IMR-90 (cell line): ENCODE measurements around the gene ERMAP. TPM values are rescaled to one million over a fixed set of nuclear protein-coding genes. Genes with fewer than 3 reads are reported as not detected.

Experiments used
- ATAC-seq: fragments of 200-7000 bp; cut with Tn5 transposase; 2 replicates; pipeline ENCODE4 v1.9.1; 2020; ENCODE audit warnings: low read depth, mild to moderate bottlenecking, moderate library complexity
- BruUV-seq: library from RNA; stranded (reverse); fragments of 400-500 nt; replicated peaks from 2 replicates; lab custom pipeline; 2021; lab: Mats Ljungman, UMichigan
- CTCF ChIA-PET: fragments of 300-600 bp; formaldehyde crosslinking; extraction: SDS; loops from one replicate; lab custom pipeline; 2021; ENCODE audit warnings: antibody characterized with exemption; lab: Yijun Ruan, JAX
- POLR2A ChIA-PET: fragments of 300-600 bp; sonication (Branson Sonifier 250); formaldehyde crosslinking; loops from one replicate; lab custom pipeline; 2022; ENCODE audit warnings: antibody characterized with exemption; ENCODE audit not compliant: unreplicated experiment; lab: Charles Lee
- DNase-seq: peaks from one replicate; pipeline ENCODE4 v3.0.0; 2013
- H2AFZ ChIP-seq: replicated peaks from 2 replicates; pipeline ENCODE3; 2013; ENCODE audit warnings: low read length, mild to moderate bottlenecking; ENCODE audit not compliant: poor library complexity
- H2AK5ac ChIP-seq: 2 replicates; pipeline ENCODE4 v1.6.1; 2013; ENCODE audit warnings: low read depth, low read length, inconsistent platforms
- H2AK9ac ChIP-seq: replicated peaks from 2 replicates; pipeline ENCODE3; 2013; ENCODE audit warnings: mild to moderate bottlenecking, low read depth, low read length, moderate library complexity; ENCODE audit not compliant: poor library complexity
- H2BK120ac ChIP-seq: 2 replicates; pipeline ENCODE4 v1.6.1; 2013; ENCODE audit warnings: low read depth, low read length, inconsistent platforms
- H2BK15ac ChIP-seq: 3 replicates; pipeline ENCODE4 v1.6.1; 2013; ENCODE audit warnings: low read depth, low read length, inconsistent platforms
- H2BK20ac ChIP-seq: 2 replicates; pipeline ENCODE4 v1.6.1; 2013; ENCODE audit warnings: low read depth, mild to moderate bottlenecking, inconsistent platforms, low read length, moderate library complexity
- H2BK5ac ChIP-seq: 2 replicates; pipeline ENCODE4 v1.6.1; 2013; ENCODE audit warnings: mild to moderate bottlenecking, low read depth, low read length, inconsistent platforms; ENCODE audit not compliant: poor library complexity, severe bottlenecking
- H3K14ac ChIP-seq: replicated peaks from 2 replicates; pipeline ENCODE4 v1.6.1; 2013; ENCODE audit warnings: low read depth, low read length, inconsistent platforms
- H3K18ac ChIP-seq: 2 replicates; pipeline ENCODE4 v1.6.1; 2013; ENCODE audit warnings: low read depth, low read length, control low read depth
- H3K23ac ChIP-seq: 2 replicates; pipeline ENCODE4 v1.6.1; 2013; ENCODE audit warnings: low read depth, low read length, inconsistent platforms
- H3K27ac ChIP-seq: 2 replicates; pipeline ENCODE4 v1.5.1; 2013; ENCODE audit warnings: mild to moderate bottlenecking, control low read depth, low read length; ENCODE audit not compliant: insufficient read depth
- H3K27me3 ChIP-seq: 2 replicates; pipeline ENCODE4 v1.6.1; 2013; ENCODE audit warnings: low read length; ENCODE audit not compliant: control insufficient read depth, insufficient read depth
- H3K36me3 ChIP-seq: 2 replicates; pipeline ENCODE4 v1.6.1; 2013; ENCODE audit warnings: low read length, mixed read lengths; ENCODE audit not compliant: control insufficient read depth, insufficient read depth
- H3K4ac ChIP-seq: 2 replicates; pipeline ENCODE4 v1.6.1; 2013; ENCODE audit warnings: low read depth, low read length, inconsistent platforms
- H3K4me1 ChIP-seq: 2 replicates; pipeline ENCODE4 v1.6.1; 2013; ENCODE audit warnings: low read length, mixed read lengths; ENCODE audit not compliant: control insufficient read depth, insufficient read depth
- H3K4me2 ChIP-seq: 2 replicates; pipeline ENCODE4 v1.6.1; 2013; ENCODE audit warnings: low read depth, mild to moderate bottlenecking, control low read depth, low read length, moderate library complexity
- H3K4me3 ChIP-seq: 2 replicates; pipeline ENCODE4 v1.5.1; 2013; ENCODE audit warnings: low read depth, mild to moderate bottlenecking, control low read depth, low read length, moderate library complexity; ENCODE audit not compliant: insufficient read depth
- H3K56ac ChIP-seq: 2 replicates; pipeline ENCODE4 v1.6.1; 2013; ENCODE audit warnings: low read length, inconsistent platforms; ENCODE audit not compliant: insufficient read depth; ENCODE audit errors: extremely low read depth
- H3K79me1 ChIP-seq, 2 experiments: 2 replicates each; pipeline ENCODE4 v1.6.1; 2013; ENCODE audit warnings: low read length in 2 of 2, inconsistent platforms in 1 of 2, low read depth in 1 of 2
- H3K9ac ChIP-seq: 2 replicates; pipeline ENCODE4 v1.6.1; 2013; ENCODE audit warnings: low read depth, low read length, control low read depth
- H3K9me1 ChIP-seq: 2 replicates; pipeline ENCODE4 v1.6.1; 2013; ENCODE audit warnings: low read length, inconsistent platforms; ENCODE audit not compliant: insufficient read depth
- H3K9me3 ChIP-seq: 2 replicates; pipeline ENCODE4 v1.6.1; 2013; ENCODE audit warnings: low read length; ENCODE audit not compliant: control insufficient read depth, insufficient read depth
- H4K20me1 ChIP-seq: 2 replicates; pipeline ENCODE4 v1.6.1; 2013; ENCODE audit warnings: low read length, inconsistent platforms; ENCODE audit not compliant: insufficient read depth
- H4K5ac ChIP-seq: 2 replicates; pipeline ENCODE4 v1.6.1; 2013; ENCODE audit warnings: mild to moderate bottlenecking, low read depth, low read length, control low read depth
- H4K8ac ChIP-seq, 2 experiments: 2 replicates each; pipeline ENCODE4 v1.6.1; 2013; ENCODE audit warnings: low read depth in 2 of 2, low read length in 2 of 2, control low read depth in 1 of 2, inconsistent platforms in 1 of 2
- H4K91ac ChIP-seq: 2 replicates; pipeline ENCODE4 v1.6.1; 2013; ENCODE audit warnings: low read depth, low read length, inconsistent platforms; ENCODE audit not compliant: insufficient read depth
- BHLHE40 ChIP-seq: fragments of 150-350 bp; IDR thresholded peaks from 2 replicates; pipeline ENCODE4 v1.6.1; 2016; ENCODE audit warnings: mild to moderate bottlenecking, low read depth, low read length
- CEBPB ChIP-seq: IDR thresholded peaks from 2 replicates; pipeline ENCODE4 v1.6.1; 2012; ENCODE audit warnings: low read depth, low read length, improper control_type of control experiment
- CHD1 ChIP-seq: IDR thresholded peaks from 2 replicates; pipeline ENCODE4 v1.6.1; 2012; ENCODE audit warnings: low read depth, low read length, improper control_type of control experiment
- FOS ChIP-seq: fragments of 150-350 bp; IDR thresholded peaks from 2 replicates; pipeline ENCODE4 v1.6.1; 2016; ENCODE audit warnings: low read depth, low read length
- MAFK ChIP-seq: IDR thresholded peaks from 2 replicates; pipeline ENCODE4 v1.6.1; 2012; ENCODE audit warnings: low read depth, low read length, improper control_type of control experiment
- MAZ ChIP-seq: IDR thresholded peaks from 2 replicates; pipeline ENCODE4 v1.6.1; 2012; ENCODE audit warnings: low read depth, mild to moderate bottlenecking, low read length, improper control_type of control experiment, moderate library complexity, borderline replicate concordance
- MXI1 ChIP-seq: IDR thresholded peaks from 2 replicates; pipeline ENCODE4 v1.6.1; 2012; ENCODE audit warnings: low read depth, mild to moderate bottlenecking, low read length, moderate library complexity, borderline replicate concordance
- NFE2L2 ChIP-seq: fragments of 150-350 bp; IDR thresholded peaks from 2 replicates; pipeline ENCODE4 v1.6.1; 2016; ENCODE audit warnings: low read depth, mild to moderate bottlenecking, low read length
- POLR2A ChIP-seq: IDR thresholded peaks from 2 replicates; pipeline ENCODE4 v1.6.1; 2012; ENCODE audit warnings: mild to moderate bottlenecking, low read depth, low read length
- RAD21 ChIP-seq: IDR thresholded peaks from 2 replicates; pipeline ENCODE4 v1.6.1; 2012; ENCODE audit warnings: low read length, improper control_type of control experiment
- RCOR1 ChIP-seq: IDR thresholded peaks from 2 replicates; pipeline ENCODE4 v1.6.1; 2012; ENCODE audit warnings: mild to moderate bottlenecking, low read length, improper control_type of control experiment; ENCODE audit not compliant: insufficient replicate concordance
- RFX5 ChIP-seq: IDR thresholded peaks from 2 replicates; pipeline ENCODE4 v1.8.0; 2012; ENCODE audit warnings: low read depth, mild to moderate bottlenecking, low read length, moderate library complexity
- SMC3 ChIP-seq: fragments of 150-350 bp; IDR thresholded peaks from 2 replicates; pipeline ENCODE4 v1.6.1; 2016; ENCODE audit warnings: low read depth, mild to moderate bottlenecking, antibody characterized with exemption, low read length, moderate library complexity
- WGBS, 2 experiments: methylation state at CpG; one replicate each; pipeline versions ENCODE4 v1.1.5 to v1.1.7; 2013; ENCODE audit warnings: missing lambda C conversion rate in 2 of 2; ENCODE audit not compliant: insufficient read length in 1 of 2; ENCODE audit errors: extremely low coverage in 2 of 2; 5-methylcytosine and 5-hydroxymethylcytosine counted together
- dilution Hi-C: fragments of 300-500 bp; cut with HindIII; formaldehyde crosslinking; loops from one replicate; pipeline ENCODE4 v1.14.3; 2018; ENCODE audit warnings: low sequenced_read_pairs; ENCODE audit not compliant: unreplicated experiment
- in situ Hi-C: fragments of 300-500 bp; cut with MboI; formaldehyde crosslinking; loops from 3 replicates; pipeline ENCODE4 v1.14.3; 2019; ENCODE audit warnings: low sequenced_read_pairs, inconsistent platforms, mixed read lengths
- intact Hi-C: fragments of 100-400 bp; cut with micrococcal nuclease; formaldehyde crosslinking; loops from 2 replicates; pipeline ENCODE4 v1.10.0; 2022
- polyA plus RNA-seq, 3 experiments: library from polyadenylated mRNA; depleted of rRNA; stranded (reverse); fragments of >200 nt; gene quantifications; 2 replicates each; pipeline ENCODE4 v1.2.3, GENCODE V29; 2012; ENCODE audit warnings: low replicate concordance in 1 of 3
- total RNA-seq: library from RNA; depleted of rRNA; stranded (reverse); fragments of >200 nt; gene quantifications from 2 replicates; pipeline ENCODE4 v1.2.3, GENCODE V29; 2012
- TF ChIP-seq, protein P1 (sequence below): conservative IDR thresholded peaks from 2 replicates; pipeline ENCODE4 v1.5.1; 2012; ENCODE audit warnings: mild to moderate bottlenecking, low read depth, low read length, improper control_type of control experiment
- TF ChIP-seq, protein P2 (sequence below): fragments of 150-350 bp; IDR thresholded peaks from 2 replicates; pipeline ENCODE4 v1.6.1; 2016; ENCODE audit warnings: low read depth, mild to moderate bottlenecking, low read length, moderate library complexity, borderline replicate concordance
- TF ChIP-seq, protein P3 (sequence below): fragments of 150-350 bp; IDR thresholded peaks from 2 replicates; pipeline ENCODE4 v1.6.1; 2017; ENCODE audit warnings: mild to moderate bottlenecking, antibody characterized with exemption, low read length, low read depth

The ERMAP gene
- total and polyA plus RNA-seq, 2 of the 4 experiments (the other 2 are of a cell fraction) = 5.0 to 7.2 TPM

DNA sequence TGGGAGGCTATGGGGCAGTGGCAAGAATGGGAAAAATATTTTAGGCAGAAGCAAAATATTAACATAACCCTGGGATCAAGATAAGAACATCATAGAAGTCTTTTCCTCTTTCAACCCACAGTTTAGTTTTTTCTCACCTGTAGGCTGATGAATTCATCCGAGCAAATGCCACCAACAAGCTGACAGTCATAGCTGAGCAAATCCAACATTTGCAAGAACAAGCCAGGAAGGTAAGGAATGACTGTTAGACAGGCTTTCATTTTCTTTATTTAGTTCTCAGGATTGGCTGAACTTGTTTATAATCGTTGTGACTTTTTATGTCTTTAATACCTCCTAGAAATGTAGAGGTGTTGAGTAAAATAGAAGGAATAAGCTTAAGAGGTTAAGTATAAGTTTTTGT is 43.5 kb upstream of the ERMAP start:
- no peak overlapping the region for H3K4ac ChIP-seq
- H2AK5ac ChIP-seq = no peak overlapping the region
- no peak overlapping the region for H3K14ac ChIP-seq
- H3K36me3 ChIP-seq = peaks cover 20% of the 10 kb centered on the region
- no peak overlapping the region for H2BK5ac ChIP-seq
- H2BK20ac ChIP-seq = no peak overlapping the region
- intact Hi-C loops = no loop called here
- peaks cover 23 to 51% of the 10 kb centered on the region in 2 experiments for H3K79me1 ChIP-seq
- H3K27me3 ChIP-seq = no peaks in the 10 kb centered on the region
- H4K5ac ChIP-seq = no peak overlapping the region
- no peak overlapping the region for H2AK9ac ChIP-seq
- H2BK120ac ChIP-seq = no peak overlapping the region
- WGBS, 2 experiments = no CpG with 5 or more reads among the region's 2 CpGs
- H3K9ac ChIP-seq = no peak overlapping the region
- dilution Hi-C loops = no loop called here
- in situ Hi-C loops = no loop called here
- CTCF ChIA-PET = no interaction called here
- no peak overlapping the region for H3K23ac ChIP-seq
- ATAC-seq = no peak
- H3K9me3 ChIP-seq = no peaks in the 10 kb centered on the region
- H2AFZ ChIP-seq = no peak overlapping the region
- H3K27ac ChIP-seq = no peak overlapping the region
- H4K8ac ChIP-seq = no peak overlapping the region
- H4K20me1 ChIP-seq = no peaks in the 10 kb centered on the region; the same call in 1 of the 2 replicates
- TF ChIP-seq MAZ = no peak
- TF ChIP-seq BHLHE40 = no peak
- no peak for TF ChIP-seq CEBPB
- TF ChIP-seq, protein P1, sequence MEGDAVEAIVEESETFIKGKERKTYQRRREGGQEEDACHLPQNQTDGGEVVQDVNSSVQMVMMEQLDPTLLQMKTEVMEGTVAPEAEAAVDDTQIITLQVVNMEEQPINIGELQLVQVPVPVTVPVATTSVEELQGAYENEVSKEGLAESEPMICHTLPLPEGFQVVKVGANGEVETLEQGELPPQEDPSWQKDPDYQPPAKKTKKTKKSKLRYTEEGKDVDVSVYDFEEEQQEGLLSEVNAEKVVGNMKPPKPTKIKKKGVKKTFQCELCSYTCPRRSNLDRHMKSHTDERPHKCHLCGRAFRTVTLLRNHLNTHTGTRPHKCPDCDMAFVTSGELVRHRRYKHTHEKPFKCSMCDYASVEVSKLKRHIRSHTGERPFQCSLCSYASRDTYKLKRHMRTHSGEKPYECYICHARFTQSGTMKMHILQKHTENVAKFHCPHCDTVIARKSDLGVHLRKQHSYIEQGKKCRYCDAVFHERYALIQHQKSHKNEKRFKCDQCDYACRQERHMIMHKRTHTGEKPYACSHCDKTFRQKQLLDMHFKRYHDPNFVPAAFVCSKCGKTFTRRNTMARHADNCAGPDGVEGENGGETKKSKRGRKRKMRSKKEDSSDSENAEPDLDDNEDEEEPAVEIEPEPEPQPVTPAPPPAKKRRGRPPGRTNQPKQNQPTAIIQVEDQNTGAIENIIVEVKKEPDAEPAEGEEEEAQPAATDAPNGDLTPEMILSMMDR = no peak
- TF ChIP-seq, protein P2, sequence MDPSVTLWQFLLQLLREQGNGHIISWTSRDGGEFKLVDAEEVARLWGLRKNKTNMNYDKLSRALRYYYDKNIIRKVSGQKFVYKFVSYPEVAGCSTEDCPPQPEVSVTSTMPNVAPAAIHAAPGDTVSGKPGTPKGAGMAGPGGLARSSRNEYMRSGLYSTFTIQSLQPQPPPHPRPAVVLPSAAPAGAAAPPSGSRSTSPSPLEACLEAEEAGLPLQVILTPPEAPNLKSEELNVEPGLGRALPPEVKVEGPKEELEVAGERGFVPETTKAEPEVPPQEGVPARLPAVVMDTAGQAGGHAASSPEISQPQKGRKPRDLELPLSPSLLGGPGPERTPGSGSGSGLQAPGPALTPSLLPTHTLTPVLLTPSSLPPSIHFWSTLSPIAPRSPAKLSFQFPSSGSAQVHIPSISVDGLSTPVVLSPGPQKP = no peak
- TF ChIP-seq FOS = no peak
- TF ChIP-seq, protein P3, sequence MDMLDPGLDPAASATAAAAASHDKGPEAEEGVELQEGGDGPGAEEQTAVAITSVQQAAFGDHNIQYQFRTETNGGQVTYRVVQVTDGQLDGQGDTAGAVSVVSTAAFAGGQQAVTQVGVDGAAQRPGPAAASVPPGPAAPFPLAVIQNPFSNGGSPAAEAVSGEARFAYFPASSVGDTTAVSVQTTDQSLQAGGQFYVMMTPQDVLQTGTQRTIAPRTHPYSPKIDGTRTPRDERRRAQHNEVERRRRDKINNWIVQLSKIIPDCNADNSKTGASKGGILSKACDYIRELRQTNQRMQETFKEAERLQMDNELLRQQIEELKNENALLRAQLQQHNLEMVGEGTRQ = no peak
- TF ChIP-seq RCOR1 = no peak
- no peak for TF ChIP-seq NFE2L2
- TF ChIP-seq POLR2A = no peak
- TF ChIP-seq RFX5 = no peak
- TF ChIP-seq MAFK = no peak
- TF ChIP-seq CHD1 = no peak
- TF ChIP-seq RAD21 = no peak
- TF ChIP-seq SMC3 = no peak
- TF ChIP-seq MXI1 = no peak
- no peaks in the 10 kb centered on the region for H3K4me1 ChIP-seq
- H3K18ac ChIP-seq = no peak overlapping the region
- no peak overlapping the region for H2BK15ac ChIP-seq
- BruUV-seq = no TSS peak
- H3K9me1 ChIP-seq = peaks cover 7% of the 10 kb centered on the region; the same call in 1 of the 2 replicates
- DNase-seq = no peak
- no peak overlapping the region for H3K4me3 ChIP-seq
- H4K91ac ChIP-seq = no peak overlapping the region
- H3K4me2 ChIP-seq = no peak overlapping the region
- POLR2A ChIA-PET = no interaction called here
- H3K56ac ChIP-seq = no peak overlapping the region
